Activated naive CD4-positive, alpha-beta T cell treated with anti-CD3 and anti-CD28 coated beads for 36 hours (primary cell): ENCODE measurements around the gene CDKN1B. TPM values are rescaled to one million over a fixed set of nuclear protein-coding genes. Genes with fewer than 3 reads are reported as not detected.

Experiments
- CTCF ChIA-PET: fragments of 350-600 bp; sonication (Branson Sonifier 250); formaldehyde crosslinking; loops from one replicate; lab custom pipeline; 2021; ENCODE audit warnings: antibody characterized with exemption; lab: Charles Lee
- DNase-seq: peaks from one replicate; pipeline ENCODE4 v3.0.0-alpha.2; 2020
- H3K27ac Mint-ChIP-seq: one replicate; pipeline ENCODE4 v1.8.0; 2021; ENCODE audit warnings: mild to moderate bottlenecking, mixed read lengths
- H3K27me3 Mint-ChIP-seq: one replicate; pipeline ENCODE4 v1.8.0; 2021; ENCODE audit warnings: low read depth, mixed read lengths
- H3K36me3 Mint-ChIP-seq: one replicate; pipeline ENCODE4 v1.8.0; 2021; ENCODE audit warnings: low read depth, mixed read lengths
- H3K4me1 Mint-ChIP-seq: one replicate; pipeline ENCODE4 v1.8.0; 2021; ENCODE audit warnings: low read depth, mixed read lengths
- H3K4me3 Mint-ChIP-seq: one replicate; pipeline ENCODE4 v1.8.0; 2021; ENCODE audit warnings: mild to moderate bottlenecking, moderate library complexity, mixed read lengths
- H3K9me3 Mint-ChIP-seq: one replicate; pipeline ENCODE4 v1.8.0; 2021; ENCODE audit warnings: mixed read lengths
- intact Hi-C: fragments of 100-400 bp; cut with micrococcal nuclease; formaldehyde crosslinking; loops from one replicate; pipeline ENCODE4 v1.15.1; 2023
- total RNA-seq, 2 experiments: library from RNA; stranded (reverse); gene quantifications; one replicate each; pipeline ENCODE4 v1.2.3, GENCODE V29; 2021

Gene CDKN1B
- total RNA-seq, 2 experiments from 2014 or later: 35.9 to 39.1 TPM

- H3K36me3 Mint-ChIP-seq: peaks cover 11% of the 10 kb centered on the region
- no peaks in the 10 kb centered on the region for H3K27me3 Mint-ChIP-seq
- H3K27ac Mint-ChIP-seq: no peak overlapping the region
- CTCF ChIA-PET: no interaction called here
- intact Hi-C loops: no loop called here
- H3K4me3 Mint-ChIP-seq: no peak overlapping the region
- H3K9me3 Mint-ChIP-seq: no peaks in the 10 kb centered on the region
- no peak for DNase-seq
- peaks cover 14% of the 10 kb centered on the region for H3K4me1 Mint-ChIP-seq
These were observed 31.9 kb upstream of the CDKN1B start for GRCh38 chr12:12685305-12685704.

- H3K36me3 Mint-ChIP-seq: peaks cover 11% of the 10 kb centered on the region
- intact Hi-C loops: no loop called here
- no peaks in the 10 kb centered on the region for H3K9me3 Mint-ChIP-seq
- H3K27me3 Mint-ChIP-seq: no peaks in the 10 kb centered on the region
- peaks cover 23% of the 10 kb centered on the region for H3K4me1 Mint-ChIP-seq
- CTCF ChIA-PET: no interaction called here
- DNase-seq: no peak
- H3K4me3 Mint-ChIP-seq: no peak overlapping the region
- no peak overlapping the region for H3K27ac Mint-ChIP-seq
These were observed 30.7 kb upstream of the CDKN1B start for GRCh38 chr12:12686472-12686871.

- Mint-ChIP-seq H3K27me3 (no peaks in the 10 kb centered on the region), H3K36me3 (peaks cover 11% of the 10 kb centered on the region), H3K4me3 (no peak overlapping the region), H3K4me1 (peaks cover 27% of the 10 kb centered on the region), H3K27ac (no peak overlapping the region), H3K9me3 (no peaks in the 10 kb centered on the region)
- no peak for DNase-seq
- intact Hi-C loops: no loop called here
- CTCF ChIA-PET: no interaction called here
These were observed 30.2 kb upstream of the CDKN1B start for GRCh38 chr12:12686925-12687324.

GRCh38 chr12:12689647-12690300 is 27.4 kb upstream of the CDKN1B start:
- DNase-seq: peak; percentile 42
- Mint-ChIP-seq H3K9me3 (no peaks in the 10 kb centered on the region), H3K36me3 (peaks cover 15% of the 10 kb centered on the region), H3K27me3 (no peaks in the 10 kb centered on the region), H3K27ac (peak overlapping the region; percentile 5), H3K4me3 (no peak overlapping the region), H3K4me1 (peaks cover 32% of the 10 kb centered on the region)
- CTCF ChIA-PET: interaction anchor here (0.6 to 1.4 kb wide), 3 partner anchors 10 to 48 kb away, joined by 3 to 4 read pairs (median 4); no protein-coding TSS in a partner anchor
- intact Hi-C loops: loop anchor here (10.0 kb wide), 1 partner anchor 925 kb away; no protein-coding TSS in a partner anchor

GRCh38 chr12:12691549-12691948 is 25.6 kb upstream of the CDKN1B start:
- Mint-ChIP-seq H3K4me3 (no peak overlapping the region), H3K27ac (no peak overlapping the region), H3K36me3 (peaks cover 25% of the 10 kb centered on the region), H3K9me3 (no peaks in the 10 kb centered on the region), H3K4me1 (peaks cover 44% of the 10 kb centered on the region), H3K27me3 (no peaks in the 10 kb centered on the region)
- DNase-seq: no peak
- CTCF ChIA-PET: interaction anchor here (0.7 kb wide), 1 partner anchor 604 kb away, joined by 3 read pairs; no protein-coding TSS in a partner anchor
- intact Hi-C loops: loop anchor here (10.0 kb wide), 1 partner anchor 927 kb away; no protein-coding TSS in a partner anchor

- Mint-ChIP-seq H3K4me3 (no peak overlapping the region), H3K27me3 (no peaks in the 10 kb centered on the region), H3K4me1 (peaks cover 56% of the 10 kb centered on the region), H3K9me3 (no peaks in the 10 kb centered on the region), H3K36me3 (peaks cover 24% of the 10 kb centered on the region), H3K27ac (no peak overlapping the region)
- no peak for DNase-seq
- intact Hi-C loops: loop anchor here (10.0 kb wide), 1 partner anchor 928 kb away; no protein-coding TSS in a partner anchor
- CTCF ChIA-PET: interaction anchor here (0.9 to 1.7 kb wide), 3 partner anchors 42 to 316 kb away, joined by 3 to 7 read pairs (median 4); no protein-coding TSS in a partner anchor
These were observed 24.0 kb upstream of the CDKN1B start for GRCh38 chr12:12693111-12693671.

- peak; percentile 93 for DNase-seq
- no peaks in the 10 kb centered on the region for H3K27me3 Mint-ChIP-seq
- intact Hi-C loops: loop anchor here (1.0 to 10.0 kb wide), 13 partner anchors 21 to 1974 kb away; partner anchors contain the start of genes BCL2L14, BORCS5, CDKN1B and CREBL2
- peaks cover 15% of the 10 kb centered on the region for H3K36me3 Mint-ChIP-seq
- CTCF ChIA-PET: interaction anchor here (0.6 to 1.7 kb wide), 8 partner anchors 17 to 320 kb away, joined by 3 to 6 read pairs (median 4); no protein-coding TSS in a partner anchor
- H3K27ac Mint-ChIP-seq: peak overlapping the region; percentile 98
- peak overlapping the region; percentile 97 for H3K4me3 Mint-ChIP-seq
- peaks cover 2% of the 10 kb centered on the region for H3K9me3 Mint-ChIP-seq
- H3K4me1 Mint-ChIP-seq: peaks cover 38% of the 10 kb centered on the region
These were observed 20.4 kb upstream of the CDKN1B start for GRCh38 chr12:12696562-12697383.

GRCh38 chr12:12699345-12699744 is 17.8 kb upstream of the CDKN1B start:
- Mint-ChIP-seq H3K4me3 (no peak overlapping the region), H3K27me3 (no peaks in the 10 kb centered on the region), H3K27ac (no peak overlapping the region), H3K4me1 (peaks cover 45% of the 10 kb centered on the region), H3K36me3 (peaks cover 14% of the 10 kb centered on the region), H3K9me3 (peaks cover 2% of the 10 kb centered on the region)
- intact Hi-C loops: loop anchor here (5.0 to 10.0 kb wide), 3 partner anchors 627 to 1977 kb away; partner anchors contain the start of genes BCL2L14 and YBX3
- DNase-seq: no peak
- CTCF ChIA-PET: interaction anchor here (0.6 to 2.6 kb wide), 6 partner anchors 10 to 347 kb away, joined by 3 to 9 read pairs (median 4); no protein-coding TSS in a partner anchor

GRCh38 chr12:12700254-12700653 is 16.9 kb upstream of the CDKN1B start:
- Mint-ChIP-seq H3K27ac (no peak overlapping the region), H3K4me1 (peaks cover 47% of the 10 kb centered on the region), H3K36me3 (peaks cover 7% of the 10 kb centered on the region), H3K27me3 (no peaks in the 10 kb centered on the region), H3K4me3 (no peak overlapping the region), H3K9me3 (peaks cover 2% of the 10 kb centered on the region)
- CTCF ChIA-PET: interaction anchor here (1.0 to 2.6 kb wide), 5 partner anchors 11 to 342 kb away, joined by 3 to 9 read pairs (median 5); no protein-coding TSS in a partner anchor
- intact Hi-C loops: loop anchor here (5.0 kb wide), 1 partner anchor 1118 kb away; no protein-coding TSS in a partner anchor
- DNase-seq: no peak

GRCh38 chr12:12701457-12701856 is 15.7 kb upstream of the CDKN1B start:
- no peaks in the 10 kb centered on the region for H3K27me3 Mint-ChIP-seq
- peaks cover 2% of the 10 kb centered on the region for H3K9me3 Mint-ChIP-seq
- intact Hi-C loops: loop anchor here (5.0 kb wide), 1 partner anchor 1119 kb away; no protein-coding TSS in a partner anchor
- no peaks in the 10 kb centered on the region for H3K36me3 Mint-ChIP-seq
- H3K27ac Mint-ChIP-seq: no peak overlapping the region
- DNase-seq: no peak
- CTCF ChIA-PET: interaction anchor here (0.5 to 3.2 kb wide), 5 partner anchors 13 to 1123 kb away, joined by 3 to 18 read pairs (median 3); no protein-coding TSS in a partner anchor
- peaks cover 40% of the 10 kb centered on the region for H3K4me1 Mint-ChIP-seq
- no peak overlapping the region for H3K4me3 Mint-ChIP-seq

GRCh38 chr12:12704593-12705230 is 12.5 kb upstream of the CDKN1B start:
- Mint-ChIP-seq H3K4me1 (peaks cover 23% of the 10 kb centered on the region), H3K4me3 (no peak overlapping the region), H3K27ac (no peak overlapping the region), H3K36me3 (no peaks in the 10 kb centered on the region), H3K27me3 (no peaks in the 10 kb centered on the region), H3K9me3 (no peaks in the 10 kb centered on the region)
- DNase-seq: peak; percentile 60
- CTCF ChIA-PET: interaction anchor here (0.6 to 3.2 kb wide), 11 partner anchors 9 to 633 kb away, joined by 3 to 18 read pairs (median 6); no protein-coding TSS in a partner anchor
- intact Hi-C loops: loop anchor here (1.0 to 5.0 kb wide), 7 partner anchors 48 to 1122 kb away; no protein-coding TSS in a partner anchor
